Tibial artery (tissue), 4 donors: Measurements from ENCODE around the gene SLC44A3.
A peak's percentile ranks its signal among the peaks of the same experiment; 100 is the strongest.

Experiments used
- DNase-seq, 2 donors: peaks; one replicate each; pipeline ENCODE4 v3.0.0-alpha.2; 2019
- H3K27ac ChIP-seq, 2 donors: fragments of 200-600 bp; sonication (generic) in 1 of 2; 1 replicate in 1 of 2; 2 replicates in 1 of 2; pipeline ENCODE4 v1.5.1; 2018 to 2019; ENCODE audit warnings: mild to moderate bottlenecking in 1 of 2
- H3K27me3 ChIP-seq, 2 donors: fragments of 200-600 bp; sonication (generic) in 1 of 2; one replicate each; pipeline versions ENCODE4 v1.5.1 to v1.6.0; 2016 to 2019
- H3K36me3 ChIP-seq, 3 donors: fragments of 200-600 bp; sonication (generic) in 2 of 3; one replicate each; pipeline ENCODE4 v1.5.1; 2016 to 2019; ENCODE audit warnings: mild to moderate bottlenecking in 2 of 3
- H3K4me1 ChIP-seq, 4 donors: fragments of 200-600 bp; sonication (generic) in 2 of 4; 1 replicate in 3 of 4; 2 replicates in 1 of 4; pipeline ENCODE4 v1.5.1; 2016 to 2019
- H3K4me3 ChIP-seq, 2 donors: fragments of 200-600 bp; sonication (generic) in 1 of 2; 1 replicate in 1 of 2; 2 replicates in 1 of 2; pipeline ENCODE4 v1.5.1; 2018 to 2019; ENCODE audit warnings: mild to moderate bottlenecking in 2 of 2
- H3K9me3 ChIP-seq, 3 donors: fragments of 200-600 bp; sonication (generic) in 1 of 3; one replicate each; pipeline ENCODE4 v1.5.1; 2016 to 2019
- CTCF ChIP-seq, 2 experiments: fragments of 200-600 bp in 1 of 2; fragments of 450-650 bp in 1 of 2; IDR thresholded peaks; one replicate each; pipeline ENCODE4 v1.5.1; 2017 to 2019; ENCODE audit warnings: antibody characterized with exemption in 2 of 2, mild to moderate bottlenecking in 1 of 2, moderate library complexity in 1 of 2
- intact Hi-C: fragments of 100-400 bp; cut with DNase I; formaldehyde crosslinking; loops from one replicate; pipeline ENCODE4 v1.15.0; 2023; ENCODE audit warnings: low total_unique reads

The SLC44A3 gene

GRCh38 chr1:94793296-94793656, 26.9 kb upstream of the SLC44A3 start:
- intact Hi-C loops = loop anchor here (5.0 to 10.0 kb wide), 2 partner anchors 148 to 251 kb away; partner anchors contain the start of gene F3
- Histone ChIP-seq H3K4me3 (no peak overlapping the region), H3K27me3 (no peaks in the 10 kb centered on the region), H3K36me3 (no peaks in the 10 kb centered on the region), H3K4me1 (peaks cover 0 to 39% (median 9%) of the 10 kb centered on the region in 4 donors), H3K9me3 (no peaks in the 10 kb centered on the region), H3K27ac (peak overlapping the region; percentile 61 to 67)
- TF ChIP-seq CTCF (IDR thresholded peaks at IDR 0.05) = no peak
- peak in 1 of 2 donors; percentile 55 for DNase-seq

- no peak overlapping the region for H3K27ac ChIP-seq
- no peaks in the 10 kb centered on the region for H3K27me3 ChIP-seq
- TF ChIP-seq CTCF (IDR thresholded peaks at IDR 0.05) = no peak
- intact Hi-C loops = loop anchor here (10.0 kb wide), 1 partner anchor 151 kb away; no protein-coding TSS in a partner anchor
- H3K36me3 ChIP-seq = no peaks in the 10 kb centered on the region
- DNase-seq = no peak
- H3K4me3 ChIP-seq = no peak overlapping the region
- H3K4me1 ChIP-seq = peaks cover 0 to 43% (median 9%) of the 10 kb centered on the region in 4 donors
- no peaks in the 10 kb centered on the region for H3K9me3 ChIP-seq
Measured at GRCh38 chr1:94795434-94795833, 24.7 kb upstream of the SLC44A3 start.

- Histone ChIP-seq H3K9me3 (no peaks in the 10 kb centered on the region), H3K27me3 (no peaks in the 10 kb centered on the region), H3K4me3 (no peak overlapping the region), H3K27ac (no peak overlapping the region), H3K4me1 (peaks cover 0 to 43% (median 9%) of the 10 kb centered on the region in 4 donors), H3K36me3 (no peaks in the 10 kb centered on the region)
- no peak for TF ChIP-seq CTCF (IDR thresholded peaks at IDR 0.05)
- no peak for DNase-seq
- intact Hi-C loops = loop anchor here (10.0 kb wide), 1 partner anchor 151 kb away; no protein-coding TSS in a partner anchor
Measured at GRCh38 chr1:94796266-94796665, 23.9 kb upstream of the SLC44A3 start.

GRCh38 chr1:94797291-94797690, 22.9 kb upstream of the SLC44A3 start:
- intact Hi-C loops = loop anchor here (10.0 kb wide), 1 partner anchor 152 kb away; no protein-coding TSS in a partner anchor

GRCh38 chr1:94798054-94798453, 22.1 kb upstream of the SLC44A3 start:
- no peak for TF ChIP-seq CTCF (IDR thresholded peaks at IDR 0.05)
- Histone ChIP-seq H3K4me1 (peaks cover 0 to 40% (median 12%) of the 10 kb centered on the region in 4 donors), H3K27ac (no peak overlapping the region), H3K9me3 (no peaks in the 10 kb centered on the region), H3K4me3 (no peak overlapping the region), H3K27me3 (no peaks in the 10 kb centered on the region), H3K36me3 (no peaks in the 10 kb centered on the region)
- intact Hi-C loops = loop anchor here (10.0 kb wide), 1 partner anchor 153 kb away; no protein-coding TSS in a partner anchor
- no peak for DNase-seq

More at GRCh38 chr1:94797291-94797690, 22.9 kb upstream of the SLC44A3 start:
- no peak for DNase-seq
- H3K4me3 ChIP-seq = no peak overlapping the region
- H3K36me3 ChIP-seq = no peaks in the 10 kb centered on the region
- no peaks in the 10 kb centered on the region for H3K9me3 ChIP-seq
- H3K27ac ChIP-seq = no peak overlapping the region
- H3K27me3 ChIP-seq = no peaks in the 10 kb centered on the region
- no peak for TF ChIP-seq CTCF (IDR thresholded peaks at IDR 0.05)
- peaks cover 0 to 45% (median 12%) of the 10 kb centered on the region in 4 donors for H3K4me1 ChIP-seq
